GM12878 (cell line): ENCODE results near the gene ING1. TPM values are rescaled to one million over a fixed set of nuclear protein-coding genes. Genes with fewer than 3 reads are reported as not detected.

ENCODE experiments used
- ATAC-seq: fragments of 200-7000 bp; cut with Tn5 transposase; 3 replicates; pipeline ENCODE4 v1.9.1; 2020; ENCODE audit warnings: mild to moderate bottlenecking, moderate library complexity
- BruUV-seq: library from RNA; stranded (reverse); fragments of 400-500 nt; replicated peaks from 2 replicates; lab custom pipeline; 2021; lab: Mats Ljungman, UMichigan
- CTCF ChIA-PET: fragments of 300-600 bp; sonication (Branson Sonifier 250); formaldehyde crosslinking; extraction: SDS; loops from one replicate; lab custom pipeline; 2021; ENCODE audit warnings: inconsistent platforms; lab: Yijun Ruan, JAX
- POLR2A ChIA-PET: fragments of 350-600 bp; formaldehyde crosslinking; extraction: SDS; loops from one replicate; lab custom pipeline; 2021; ENCODE audit warnings: inconsistent platforms; lab: Charles Lee
- RAD21 ChIA-PET: fragments of 300-600 bp; sonication (Branson Sonifier 250); formaldehyde crosslinking; loops from one replicate; lab custom pipeline; 2023; ENCODE audit warnings: antibody characterized with exemption; ENCODE audit not compliant: unreplicated experiment; lab: Charles Lee
- SMC1A ChIA-PET: fragments of 300-600 bp; sonication (Branson Sonifier 250); formaldehyde crosslinking; loops from one replicate; lab custom pipeline; 2023; ENCODE audit not compliant: unreplicated experiment, uncharacterized antibody; lab: Charles Lee
- DNase-seq: peaks from one replicate; pipeline ENCODE4 v3.0.0-alpha.2; 2011; ENCODE audit warnings: low read depth, low spot score
- FAIRE-seq: peaks from 3 replicates; lab custom pipeline; 2011; peaks lifted over from hg19 to GRCh38; lab: Jason Lieb, UNC
- H2AFZ ChIP-seq: 2 replicates; pipeline ENCODE4 v1.6.0; 2011; ENCODE audit warnings: low read depth, low read length, control low read depth; ENCODE audit not compliant: control insufficient read depth
- H3K27ac ChIP-seq: 2 replicates; pipeline ENCODE4 v1.5.1; 2011; ENCODE audit warnings: control low read depth; ENCODE audit not compliant: control insufficient read depth, insufficient read depth
- H3K27me3 ChIP-seq, 2 experiments: replicated peaks in 1 of 2; 2 replicates each; pipeline versions ENCODE4 v1.6.0 to v1.6.1; 2011; ENCODE audit warnings: low read length in 1 of 2; ENCODE audit not compliant: control insufficient read depth in 2 of 2, insufficient read depth in 2 of 2
- H3K36me3 ChIP-seq, 2 experiments: 2 replicates each; pipeline ENCODE4 v1.5.1; 2011; ENCODE audit warnings: low read length in 1 of 2; ENCODE audit not compliant: control insufficient read depth in 2 of 2, insufficient read depth in 2 of 2
- H3K4me1 ChIP-seq: 2 replicates; pipeline ENCODE4 v1.6.1; 2011; ENCODE audit warnings: mild to moderate bottlenecking, low read length, moderate library complexity, mixed read lengths; ENCODE audit not compliant: control insufficient read depth, insufficient read depth
- H3K4me2 ChIP-seq: 2 replicates; pipeline ENCODE4 v1.6.0; 2011; ENCODE audit warnings: control low read depth; ENCODE audit not compliant: control insufficient read depth, insufficient read depth
- H3K4me3 ChIP-seq: fragments of 200-600 bp; sonication (generic); 2 replicates; pipeline ENCODE4 v1.5.1; 2016
- H3K79me2 ChIP-seq: 2 replicates; pipeline ENCODE4 v1.6.0; 2011; ENCODE audit warnings: low read length; ENCODE audit not compliant: control insufficient read depth, insufficient read depth
- H3K9ac ChIP-seq: 2 replicates; pipeline ENCODE4 v1.8.0; 2011; ENCODE audit warnings: low read length, control low read depth, mixed read lengths; ENCODE audit not compliant: control insufficient read depth, insufficient read depth
- H3K9me3 ChIP-seq: replicated peaks from 3 replicates; pipeline ENCODE4 v1.5.1; 2011; ENCODE audit warnings: mild to moderate bottlenecking, low read length; ENCODE audit not compliant: control insufficient read depth, insufficient read depth
- H4K20me1 ChIP-seq: 2 replicates; pipeline ENCODE4 v1.6.0; 2011; ENCODE audit not compliant: control insufficient read depth, insufficient read depth
- BACH1 ChIP-seq: fragments of 450-650 bp; IDR thresholded peaks from 2 replicates; pipeline ENCODE4 v1.6.1; 2017; ENCODE audit warnings: mild to moderate bottlenecking, borderline replicate concordance
- CBFB ChIP-seq: IDR thresholded peaks from 2 replicates; pipeline ENCODE4 v1.6.1; 2016; ENCODE audit warnings: antibody characterized with exemption, low read depth
- CBX5 ChIP-seq: sonication (generic); IDR thresholded peaks from 2 replicates; pipeline ENCODE4 v1.6.1; 2016; ENCODE audit warnings: low read depth, moderate library complexity, mild to moderate bottlenecking, inconsistent platforms
- E2F8 ChIP-seq: fragments of 450-650 bp; IDR thresholded peaks from 2 replicates; pipeline ENCODE4 v1.6.1; 2018; ENCODE audit warnings: mild to moderate bottlenecking, low read depth, moderate library complexity; ENCODE audit not compliant: partially characterized antibody
- EED ChIP-seq: sonication (generic); IDR thresholded peaks from 2 replicates; pipeline ENCODE4 v1.6.1; 2016; ENCODE audit warnings: antibody characterized with exemption, low read depth
- FOS ChIP-seq: IDR thresholded peaks from 3 replicates; pipeline ENCODE4 v1.6.1; 2011; ENCODE audit warnings: borderline replicate concordance; ENCODE audit not compliant: insufficient read length; ENCODE audit errors: extremely low read depth
- IKZF2 ChIP-seq, 2 experiments: fragments of 450-650 bp; IDR thresholded peaks; 2 replicates each; pipeline ENCODE4 v1.6.1; 2017; ENCODE audit warnings: mild to moderate bottlenecking in 2 of 2, moderate library complexity in 2 of 2
- JUND ChIP-seq: IDR thresholded peaks from 2 replicates; pipeline ENCODE4 v1.6.1; 2012; ENCODE audit warnings: low read depth, mild to moderate bottlenecking, low read length, improper control_type of control experiment, moderate library complexity
- NFXL1 ChIP-seq: fragments of 450-650 bp; IDR thresholded peaks from 2 replicates; pipeline ENCODE4 v1.6.1; 2017; ENCODE audit warnings: antibody characterized with exemption, mild to moderate bottlenecking, borderline replicate concordance
- PKNOX1 ChIP-seq: fragments of 450-650 bp; IDR thresholded peaks from 2 replicates; pipeline ENCODE4 v1.6.1; 2016; ENCODE audit warnings: mild to moderate bottlenecking
- RBBP5 ChIP-seq: fragments of 200-600 bp; sonication (generic); conservative IDR thresholded peaks from 2 replicates; pipeline ENCODE4 v1.6.1; 2016
- RELB ChIP-seq: fragments of 450-650 bp; IDR thresholded peaks from 2 replicates; pipeline ENCODE4 v1.6.1; 2017; ENCODE audit warnings: low read depth, mild to moderate bottlenecking, moderate library complexity
- SP1 ChIP-seq: IDR thresholded peaks from one replicate; pipeline ENCODE4 v1.6.1; 2011; ENCODE audit warnings: low read depth, low read length
- ZBTB33 ChIP-seq: fragments of 450-650 bp; IDR thresholded peaks from 2 replicates; pipeline ENCODE4 v1.6.1; 2017; ENCODE audit warnings: mild to moderate bottlenecking
- WGBS: methylation state at CpG from one replicate; pipeline ENCODE4 v1.1.6; 2016; ENCODE audit warnings: low lambda C conversion rate; ENCODE audit not compliant: insufficient replicate concordance, insufficient coverage; ENCODE audit errors: missing lambda C conversion rate; 5-methylcytosine and 5-hydroxymethylcytosine counted together
- in situ Hi-C: fragments of 300-500 bp; cut with MboI; formaldehyde crosslinking; loops from 9 replicates; pipeline ENCODE4 v1.14.3; 2018; ENCODE audit warnings: mixed read lengths
- intact Hi-C: fragments of 100-400 bp; cut with micrococcal nuclease; formaldehyde crosslinking; loops from one replicate; pipeline ENCODE4 v1.14.2; 2022; ENCODE audit not compliant: unreplicated experiment
- polyA plus RNA-seq, 11 experiments: library from polyadenylated mRNA; depleted of rRNA in 4 of 11; unstranded in 6 of 11; stranded (reverse) in 5 of 11; fragments of >200 nt; fragmentation: Nextera tagmentation in 4 of 11; fragmentation: Illumina TruSeq in 1 of 11; extraction: Ambion mirVana in 4 of 11; extraction: Trizol in 1 of 11; gene quantifications; 1 replicate in 1 of 11; 2 replicates in 10 of 11; pipeline versions ENCODE4 v1.2.1 to v1.2.3, GENCODE V29; 2011 to 2016; ENCODE audit warnings: inconsistent platforms in 2 of 11, missing spikeins in 2 of 11, low read depth in 1 of 11
- total RNA-seq, 4 experiments: library from RNA; depleted of rRNA in 3 of 4; stranded (reverse); fragments of >200 nt in 3 of 4; fragmentation: Illumina TruSeq in 1 of 4; extraction: Trizol in 1 of 4; gene quantifications; 2 replicates each; pipeline versions ENCODE4 v1.2.1 to v1.2.3, GENCODE V29; 2013 to 2021

ING1 gene
- total and polyA plus RNA-seq, 10 of the 15 experiments (the other 5 are each of a cell fraction or from before 2014, with no cell fraction given), result 1.3 to 20.4 (median 13.1) TPM

- WGBS, result 48% methylated on average over 4 of the region's 4 CpGs
- DNase-seq, result no peak
Measured at GRCh38 chr13:110758195-110758805, 44.8 kb downstream of the ING1 start.

More at GRCh38 chr13:110758195-110758805, 44.8 kb downstream of the ING1 start:
- Histone ChIP-seq H3K9ac (no peak overlapping the region), H3K4me2 (no peak overlapping the region), H3K27me3 (no peaks in the 10 kb centered on the region), H2AFZ (no peak overlapping the region), H4K20me1 (no peaks in the 10 kb centered on the region), H3K4me1 (no peaks in the 10 kb centered on the region), H3K27ac (no peak overlapping the region), H3K4me3 (no peak overlapping the region), H3K9me3 (no peaks in the 10 kb centered on the region; the same call in 2 of the 3 replicates), H3K36me3 (no peaks in the 10 kb centered on the region), H3K79me2 (no peaks in the 10 kb centered on the region)
- ChIA-PET RAD21 (interaction anchor here (0.6 kb wide), 1 partner anchor 23 kb away, joined by 3 read pairs; no protein-coding TSS in a partner anchor), SMC1A (interaction anchor here (0.8 kb wide), 1 partner anchor 42 kb away, joined by 4 read pairs; no protein-coding TSS in a partner anchor), POLR2A (no interaction called here), CTCF (no interaction called here)
- intact Hi-C loops (no loop called here), in situ Hi-C loops (no loop called here)
- no peak for ATAC-seq
- no TSS peak for BruUV-seq
- TF ChIP-seq FOS (no peak), RBBP5 (no peak), E2F8 (no peak), CBX5 (no peak), ZBTB33 (no peak), EED (no peak), SP1 (no peak), IKZF2 (IDR thresholded peaks at IDR 0.05) (no peak), CBFB (no peak), NFXL1 (no peak), JUND (no peak), BACH1 (no peak), PKNOX1 (no peak), RELB (no peak)
- FAIRE-seq, result no peak
